Vagina (tissue), 2 donors: ENCODE data around the gene FRMD3.

Source experiments
- POLR2A ChIP-seq, 2 donors: fragments of 450-650 bp; IDR thresholded peaks; one replicate each; pipeline ENCODE4 v1.6.1; 2017; ENCODE audit warnings: antibody characterized with exemption in 2 of 2, mild to moderate bottlenecking in 2 of 2, moderate library complexity in 2 of 2
- POLR2AphosphoS5 ChIP-seq, 2 donors: sonication (generic); formaldehyde crosslinking; IDR thresholded peaks; one replicate each; pipeline ENCODE4 v1.9.0; 2017; ENCODE audit warnings: antibody characterized with exemption in 2 of 2, mild to moderate bottlenecking in 2 of 2, low read depth in 1 of 2; ENCODE audit not compliant: insufficient read depth in 1 of 2
- TF ChIP-seq, protein P1 (sequence below), 3 experiments: fragments of 450-650 bp in 2 of 3; fragments of 200-600 bp in 1 of 3; sonication (generic) in 1 of 3; IDR thresholded peaks; one replicate each; pipeline ENCODE4 v1.5.1; 2017 to 2019; ENCODE audit warnings: antibody characterized with exemption in 3 of 3, mild to moderate bottlenecking in 2 of 3, moderate library complexity in 2 of 3

DNA sequence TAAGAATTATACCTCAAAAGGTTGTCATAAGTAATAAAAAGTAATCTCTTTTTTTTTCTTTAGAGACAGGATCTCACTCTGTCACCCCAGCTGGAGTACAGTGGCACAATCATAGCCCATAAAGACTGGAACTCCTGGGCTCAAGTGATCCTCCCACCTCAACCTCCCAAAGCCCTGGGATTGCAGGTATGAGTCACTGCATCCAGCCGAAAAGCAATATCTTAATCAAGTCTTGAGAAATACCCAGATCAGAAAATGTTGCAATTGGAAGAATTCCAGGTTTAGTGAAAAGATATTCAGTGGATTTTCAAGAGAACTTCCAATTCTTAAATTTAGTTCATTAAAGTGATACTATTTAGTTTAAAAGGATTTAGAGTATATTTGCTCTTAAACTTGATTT is 43.8 kb upstream of the FRMD3 start:
- TF ChIP-seq, protein P1, sequence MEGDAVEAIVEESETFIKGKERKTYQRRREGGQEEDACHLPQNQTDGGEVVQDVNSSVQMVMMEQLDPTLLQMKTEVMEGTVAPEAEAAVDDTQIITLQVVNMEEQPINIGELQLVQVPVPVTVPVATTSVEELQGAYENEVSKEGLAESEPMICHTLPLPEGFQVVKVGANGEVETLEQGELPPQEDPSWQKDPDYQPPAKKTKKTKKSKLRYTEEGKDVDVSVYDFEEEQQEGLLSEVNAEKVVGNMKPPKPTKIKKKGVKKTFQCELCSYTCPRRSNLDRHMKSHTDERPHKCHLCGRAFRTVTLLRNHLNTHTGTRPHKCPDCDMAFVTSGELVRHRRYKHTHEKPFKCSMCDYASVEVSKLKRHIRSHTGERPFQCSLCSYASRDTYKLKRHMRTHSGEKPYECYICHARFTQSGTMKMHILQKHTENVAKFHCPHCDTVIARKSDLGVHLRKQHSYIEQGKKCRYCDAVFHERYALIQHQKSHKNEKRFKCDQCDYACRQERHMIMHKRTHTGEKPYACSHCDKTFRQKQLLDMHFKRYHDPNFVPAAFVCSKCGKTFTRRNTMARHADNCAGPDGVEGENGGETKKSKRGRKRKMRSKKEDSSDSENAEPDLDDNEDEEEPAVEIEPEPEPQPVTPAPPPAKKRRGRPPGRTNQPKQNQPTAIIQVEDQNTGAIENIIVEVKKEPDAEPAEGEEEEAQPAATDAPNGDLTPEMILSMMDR (IDR thresholded peaks at IDR 0.05) = no peak
- TF ChIP-seq POLR2A (IDR thresholded peaks at IDR 0.05) = no peak
- no peak for TF ChIP-seq POLR2AphosphoS5 (IDR thresholded peaks at IDR 0.05; ENCODE audit: insufficient read depth in 1 of 2, low read depth in 1 of 2)
